Measurements from ENCODE around the gene EMILIN2. TPM values are rescaled to one million over a fixed set of nuclear protein-coding genes. Genes with fewer than 3 reads are reported as not detected.

Gene EMILIN2
- total RNA-seq, 2 donors from 2014 or later, result 33.6 to 38.6 TPM

- intact Hi-C loops (cut with DNase I), result no loop called here
- Histone ChIP-seq H3K4me1 (replicated peaks) (no peaks in the 10 kb centered on the region), H3K9me3 (no peaks in the 10 kb centered on the region), H3K27me3 (replicated peaks; ENCODE audit: insufficient read depth) (no peaks in the 10 kb centered on the region), H3K4me3 (no peak overlapping the region), H3K27ac (no peak overlapping the region), H3K36me3 (no peaks in the 10 kb centered on the region)
- TF ChIP-seq POLR2A (IDR thresholded peaks at IDR 0.05), result no peak
- TF ChIP-seq POLR2AphosphoS5 (IDR thresholded peaks at IDR 0.05), result no peak
- no peak for TF ChIP-seq CTCF (IDR thresholded peaks at IDR 0.05)
- 87% methylated on average over 5 of the region's 5 CpGs for WGBS
- DNase-seq (ENCODE audit: low spot score), result no peak
Measured at GRCh38 chr18:2890606-2891005, 43.8 kb downstream of the EMILIN2 start.

GRCh38 chr18:2891526-2892431 is 45.0 kb downstream of the EMILIN2 start:
- no peaks in the 10 kb centered on the region for H3K4me1 ChIP-seq (replicated peaks)
- no peak for DNase-seq (ENCODE audit: low spot score)
- no peak overlapping the region for H3K4me3 ChIP-seq
- no peaks in the 10 kb centered on the region for H3K27me3 ChIP-seq (replicated peaks; ENCODE audit: insufficient read depth)
- H3K9me3 ChIP-seq, result no peaks in the 10 kb centered on the region
- WGBS, result 85% methylated on average over 20 of the region's 20 CpGs
- no peaks in the 10 kb centered on the region for H3K36me3 ChIP-seq
- H3K27ac ChIP-seq, result no peak overlapping the region
- intact Hi-C loops (cut with DNase I), result no loop called here
- TF ChIP-seq POLR2AphosphoS5 (IDR thresholded peaks at IDR 0.05) (no peak), POLR2A (IDR thresholded peaks at IDR 0.05) (no peak), CTCF (IDR thresholded peaks at IDR 0.05) (no peak)

- no peak overlapping the region for H3K4me3 ChIP-seq
- intact Hi-C loops (cut with DNase I), result no loop called here
- 67% methylated on average over 4 of the region's 4 CpGs for WGBS
- no peak for TF ChIP-seq POLR2AphosphoS5 (IDR thresholded peaks at IDR 0.05)
- TF ChIP-seq POLR2A (IDR thresholded peaks at IDR 0.05), result no peak
- no peak for TF ChIP-seq CTCF (IDR thresholded peaks at IDR 0.05)
- no peaks in the 10 kb centered on the region for H3K9me3 ChIP-seq
- H3K36me3 ChIP-seq, result no peaks in the 10 kb centered on the region
- no peak overlapping the region for H3K27ac ChIP-seq
- DNase-seq (ENCODE audit: low spot score), result no peak
- H3K4me1 ChIP-seq (replicated peaks), result no peaks in the 10 kb centered on the region
- H3K27me3 ChIP-seq (replicated peaks; ENCODE audit: insufficient read depth), result no peaks in the 10 kb centered on the region
Measured at GRCh38 chr18:2893056-2893455, 46.2 kb downstream of the EMILIN2 start.

- H3K27me3 ChIP-seq (replicated peaks; ENCODE audit: insufficient read depth), result no peaks in the 10 kb centered on the region
- H3K4me3 ChIP-seq, result no peak overlapping the region
- H3K27ac ChIP-seq, result no peak overlapping the region
- TF ChIP-seq CTCF (IDR thresholded peaks at IDR 0.05) (no peak), POLR2A (IDR thresholded peaks at IDR 0.05) (no peak), POLR2AphosphoS5 (IDR thresholded peaks at IDR 0.05) (no peak)
- no peaks in the 10 kb centered on the region for H3K36me3 ChIP-seq
- no peaks in the 10 kb centered on the region for H3K9me3 ChIP-seq
- 92% methylated on average over 5 of the region's 5 CpGs for WGBS
- H3K4me1 ChIP-seq (replicated peaks), result no peaks in the 10 kb centered on the region
- intact Hi-C loops (cut with DNase I), result no loop called here
- no peak for DNase-seq (ENCODE audit: low spot score)
Measured at GRCh38 chr18:2893676-2894075, 46.9 kb downstream of the EMILIN2 start.

All from prostate gland (tissue), 2 donors.